Measurements from ENCODE around the gene CST4. TPM values are rescaled to one million over a fixed set of nuclear protein-coding genes. Genes with fewer than 3 reads are reported as not detected.
"Not testable (repeated sequence)": the region's sequence is repeated elsewhere in the genome, so short reads cannot be mapped to it uniquely, and the experiment has no call there.

CST4 gene
- total RNA-seq, 1 donor from 2014 or later = not detected

DNA sequence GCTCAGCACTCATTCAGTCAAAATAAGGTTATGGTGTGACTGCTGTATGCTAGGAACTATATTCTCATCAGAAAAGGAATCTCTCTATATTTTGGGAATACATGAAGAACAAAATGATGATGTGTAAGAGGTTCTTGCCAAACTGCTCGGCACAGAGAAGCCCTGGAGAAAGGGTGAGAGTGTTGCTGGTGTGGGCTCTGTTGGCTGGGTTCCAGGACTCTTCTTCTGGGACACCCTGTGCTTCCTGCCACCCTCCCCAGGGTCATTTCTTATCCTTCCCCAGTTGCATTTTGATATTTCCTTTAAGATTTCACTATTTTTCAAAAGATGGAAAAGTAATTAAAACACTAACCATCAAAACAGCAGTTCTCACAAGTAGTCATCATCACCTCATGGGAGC lies 33.1 kb upstream of the CST4 start:
- no peaks in the 10 kb centered on the region for H3K27me3 ChIP-seq (ENCODE audit: control insufficient read depth, insufficient read depth, low read length)
- no peak for TF ChIP-seq CTCF (IDR thresholded peaks at IDR 0.05; ENCODE audit: insufficient read depth, low read length, severe bottlenecking)
- no peak overlapping the region for H3K4me3 ChIP-seq (ENCODE audit: low read depth, low read length)
- FAIRE-seq (no peak), DNase-seq (ENCODE audit: low read depth) (no peak)
- no peaks in the 10 kb centered on the region for H3K36me3 ChIP-seq (ENCODE audit: control insufficient read depth, insufficient read depth, low read length)

- DNase-seq (ENCODE audit: low read depth); H3K4me3 ChIP-seq (ENCODE audit: low read depth, low read length); H3K27me3 ChIP-seq (ENCODE audit: control insufficient read depth, insufficient read depth, low read length); H3K36me3 ChIP-seq (ENCODE audit: control insufficient read depth, insufficient read depth, low read length): not testable (repeated sequence)
- peak; percentile 64 for FAIRE-seq
Observed at GRCh38 chr20:23719351-23719750, 30.5 kb upstream of the CST4 start.

GRCh38 chr20:23711778-23712177 lies 22.9 kb upstream of the CST4 start:
- not testable (repeated sequence) for H3K27me3 ChIP-seq (ENCODE audit: control insufficient read depth, insufficient read depth, low read length); H3K36me3 ChIP-seq (ENCODE audit: control insufficient read depth, insufficient read depth, low read length); DNase-seq (ENCODE audit: low read depth); FAIRE-seq; H3K4me3 ChIP-seq (ENCODE audit: low read depth, low read length)

GRCh38 chr20:23710771-23711170 lies 21.9 kb upstream of the CST4 start:
- DNase-seq (ENCODE audit: low read depth) = no peak
- no peak for TF ChIP-seq CTCF (IDR thresholded peaks at IDR 0.05; ENCODE audit: insufficient read depth, low read length, severe bottlenecking)
- Histone ChIP-seq H3K4me3 (ENCODE audit: low read depth, low read length) (no peak overlapping the region), H3K27me3 (ENCODE audit: control insufficient read depth, insufficient read depth, low read length) (no peaks in the 10 kb centered on the region), H3K36me3 (ENCODE audit: control insufficient read depth, insufficient read depth, low read length) (no peaks in the 10 kb centered on the region)
- FAIRE-seq = no peak

- peaks cover 1% of the 10 kb centered on the region for H3K27me3 ChIP-seq (ENCODE audit: control insufficient read depth, insufficient read depth, low read length)
- H3K4me3 ChIP-seq (ENCODE audit: low read depth, low read length) = no peak overlapping the region
- DNase-seq (ENCODE audit: low read depth) = no peak
Observed at GRCh38 chr20:23705895-23706294, 17.1 kb upstream of the CST4 start.

DNA sequence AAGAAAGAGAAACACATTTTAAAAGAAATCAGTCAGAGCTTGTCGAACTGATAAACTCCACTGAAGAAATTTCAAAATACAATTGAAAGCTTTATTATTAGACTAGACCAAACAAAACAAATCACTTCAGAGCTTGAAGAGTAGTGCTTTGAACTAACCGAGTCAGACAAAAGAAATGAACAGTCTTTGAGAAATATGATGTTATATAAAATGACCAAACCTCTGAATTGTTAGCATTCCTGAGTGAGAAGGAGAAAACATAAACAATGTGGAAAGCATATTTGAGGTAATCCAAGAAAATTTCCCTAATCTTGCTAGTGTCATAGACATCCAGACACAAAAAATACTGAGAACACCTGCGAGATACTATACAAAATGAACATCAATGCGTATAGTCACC lies 13.2 kb upstream of the CST4 start:
- DNase-seq (ENCODE audit: low read depth) = no peak
- Histone ChIP-seq H3K4me3 (ENCODE audit: low read depth, low read length) (no peak overlapping the region), H3K27me3 (ENCODE audit: control insufficient read depth, insufficient read depth, low read length) (peaks cover 4% of the 10 kb centered on the region), H3K36me3 (ENCODE audit: control insufficient read depth, insufficient read depth, low read length) (no peaks in the 10 kb centered on the region)
- no peak for FAIRE-seq
- no peak for TF ChIP-seq CTCF (IDR thresholded peaks at IDR 0.05; ENCODE audit: insufficient read depth, low read length, severe bottlenecking)

More at GRCh38 chr20:23705895-23706294, 17.1 kb upstream of the CST4 start:
- no peak for TF ChIP-seq CTCF (IDR thresholded peaks at IDR 0.05; ENCODE audit: insufficient read depth, low read length, severe bottlenecking)
- H3K36me3 ChIP-seq (ENCODE audit: control insufficient read depth, insufficient read depth, low read length) = no peaks in the 10 kb centered on the region
- no peak for FAIRE-seq

- no peak for FAIRE-seq
- Histone ChIP-seq H3K27me3 (ENCODE audit: control insufficient read depth, insufficient read depth, low read length) (peaks cover 4% of the 10 kb centered on the region), H3K36me3 (ENCODE audit: control insufficient read depth, insufficient read depth, low read length) (no peaks in the 10 kb centered on the region), H3K4me3 (ENCODE audit: low read depth, low read length) (no peak overlapping the region)
- no peak for DNase-seq (ENCODE audit: low read depth)
- no peak for TF ChIP-seq CTCF (IDR thresholded peaks at IDR 0.05; ENCODE audit: insufficient read depth, low read length, severe bottlenecking)
Observed at GRCh38 chr20:23700931-23701330, 12.1 kb upstream of the CST4 start.
